Hepatocyte (in vitro differentiated cells): Measurements from ENCODE around the gene SMIM22. TPM values are rescaled to one million over a fixed set of nuclear protein-coding genes. Genes with fewer than 3 reads are reported as not detected.

ENCODE experiments used
- DNase-seq: peaks from one replicate; pipeline ENCODE4 v3.0.0-alpha.2; 2016; ENCODE audit warnings: low spot score
- H2AFZ ChIP-seq: fragments of 200-600 bp; sonication (generic); 2 replicates; pipeline ENCODE4 v1.6.0; 2016; ENCODE audit warnings: antibody characterized with exemption, mild to moderate bottlenecking
- H3K27ac ChIP-seq: fragments of 200-600 bp; sonication (generic); 2 replicates; pipeline ENCODE4 v1.5.1; 2016; ENCODE audit warnings: mild to moderate bottlenecking
- H3K27me3 ChIP-seq: fragments of 200-600 bp; sonication (generic); 2 replicates; pipeline ENCODE4 v1.6.1; 2016
- H3K36me3 ChIP-seq: fragments of 200-600 bp; sonication (generic); replicated peaks from 2 replicates; pipeline ENCODE4 v1.5.1; 2016; ENCODE audit warnings: low read depth; ENCODE audit not compliant: insufficient read depth
- H3K4me1 ChIP-seq: fragments of 200-600 bp; sonication (generic); 2 replicates; pipeline ENCODE4 v1.5.1; 2016; ENCODE audit warnings: mild to moderate bottlenecking, moderate library complexity; ENCODE audit not compliant: insufficient read depth
- H3K4me2 ChIP-seq: fragments of 200-600 bp; sonication (generic); 2 replicates; pipeline ENCODE4 v1.6.0; 2016
- H3K4me3 ChIP-seq: fragments of 200-600 bp; sonication (generic); 2 replicates; pipeline ENCODE4 v1.5.1; 2016; ENCODE audit warnings: mild to moderate bottlenecking
- H3K79me2 ChIP-seq: fragments of 200-600 bp; sonication (generic); 2 replicates; pipeline ENCODE4 v1.6.0; 2017; ENCODE audit warnings: mild to moderate bottlenecking
- H3K9me2 ChIP-seq: fragments of 200-600 bp; sonication (generic); replicated peaks from 2 replicates; pipeline ENCODE4 v1.6.0; 2017; ENCODE audit warnings: mild to moderate bottlenecking; ENCODE audit not compliant: insufficient read depth
- H3K9me3 ChIP-seq: fragments of 200-600 bp; sonication (generic); 2 replicates; pipeline ENCODE4 v1.5.1; 2016; ENCODE audit warnings: low read depth, mild to moderate bottlenecking
- H4K20me1 ChIP-seq: fragments of 200-600 bp; sonication (generic); 2 replicates; pipeline ENCODE4 v1.6.0; 2016; ENCODE audit warnings: mild to moderate bottlenecking; ENCODE audit not compliant: insufficient read depth, poor library complexity, severe bottlenecking
- CTCF ChIP-seq: fragments of 200-600 bp; sonication (generic); IDR thresholded peaks from 2 replicates; pipeline ENCODE4 v1.5.1; 2016; ENCODE audit warnings: antibody characterized with exemption, mild to moderate bottlenecking; ENCODE audit not compliant: poor library complexity
- EZH2 ChIP-seq: fragments of 200-600 bp; sonication (generic); IDR thresholded peaks from 2 replicates; pipeline ENCODE4 v1.6.1; 2016; ENCODE audit warnings: antibody characterized with exemption, mild to moderate bottlenecking, borderline replicate concordance
- EZH2phosphoT487 ChIP-seq: fragments of 200-600 bp; sonication (generic); IDR thresholded peaks from one replicate; pipeline ENCODE4 v1.6.1; 2018; ENCODE audit warnings: antibody characterized with exemption, mild to moderate bottlenecking, low read depth, moderate library complexity; ENCODE audit not compliant: unreplicated experiment, severe bottlenecking
- WGBS: methylation state at CpG from one replicate; pipeline ENCODE4 v1.1.6; 2016; ENCODE audit warnings: low lambda C conversion rate; ENCODE audit errors: missing lambda C conversion rate; 5-methylcytosine and 5-hydroxymethylcytosine counted together
- polyA plus RNA-seq: library from polyadenylated mRNA; unstranded; fragments of >200 nt; fragmentation: Nextera tagmentation; extraction: Ambion mirVana; gene quantifications from 2 replicates; pipeline ENCODE4 v1.2.1, GENCODE V29; 2016
- total RNA-seq: library from RNA; depleted of rRNA; stranded (reverse); fragments of >200 nt; gene quantifications from 2 replicates; pipeline ENCODE4 v1.2.3, GENCODE V29; 2014

SMIM22 gene
- total and polyA plus RNA-seq, 2 experiments from 2014 or later: 15.1 TPM; not detected in 1

DNA sequence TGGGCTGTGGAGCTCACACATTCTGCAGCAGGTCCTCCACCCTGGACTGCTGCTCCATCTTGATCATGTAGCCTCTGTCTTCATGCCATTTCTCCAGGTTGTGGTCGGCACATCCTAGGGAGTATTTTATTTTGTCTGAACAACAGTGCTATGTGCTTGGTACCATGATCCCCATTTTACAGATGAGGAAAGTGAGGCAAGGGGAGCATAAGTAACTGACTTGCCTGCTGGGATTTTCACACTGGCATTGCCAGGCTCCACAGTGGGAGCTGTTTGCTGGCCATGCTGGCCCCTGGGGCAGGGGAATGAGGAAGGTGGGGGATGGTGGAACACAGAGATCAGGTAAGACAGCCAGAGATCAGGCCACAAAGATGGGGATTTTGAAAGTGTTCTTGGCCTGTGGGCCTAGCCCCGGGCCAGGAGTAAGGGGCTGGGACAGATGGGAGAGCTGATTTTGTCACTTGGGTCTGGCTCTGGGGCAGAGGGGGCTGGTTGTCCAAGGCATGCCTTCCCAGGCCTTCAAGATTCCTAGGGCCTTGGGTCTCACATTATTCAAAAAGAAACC, 18.9 kb upstream of the SMIM22 start:
- Histone ChIP-seq H3K27ac (no peak overlapping the region), H3K9me3 (no peaks in the 10 kb centered on the region), H2AFZ (no peak overlapping the region), H3K4me3 (no peak overlapping the region), H3K36me3 (no peaks in the 10 kb centered on the region), H3K9me2 (no peaks in the 10 kb centered on the region), H3K27me3 (no peaks in the 10 kb centered on the region), H3K79me2 (no peaks in the 10 kb centered on the region), H4K20me1 (no peaks in the 10 kb centered on the region), H3K4me1 (no peaks in the 10 kb centered on the region), H3K4me2 (no peak overlapping the region)
- DNase-seq: no peak
- TF ChIP-seq EZH2phosphoT487: no peak
- TF ChIP-seq EZH2: no peak
- TF ChIP-seq CTCF: no peak
- WGBS: 90% methylated on average over 2 of the region's 2 CpGs

- H3K27ac ChIP-seq: no peak overlapping the region
- H3K9me3 ChIP-seq: no peaks in the 10 kb centered on the region
- TF ChIP-seq CTCF: no peak
- no peak for TF ChIP-seq EZH2
- no peak for TF ChIP-seq EZH2phosphoT487
- H3K4me1 ChIP-seq: no peaks in the 10 kb centered on the region
- H2AFZ ChIP-seq: no peak overlapping the region
- no peaks in the 10 kb centered on the region for H3K36me3 ChIP-seq
- H3K4me2 ChIP-seq: no peak overlapping the region
- no peaks in the 10 kb centered on the region for H3K27me3 ChIP-seq
- WGBS: 93% methylated on average over 17 of the region's 17 CpGs
- no peak overlapping the region for H3K4me3 ChIP-seq
- no peaks in the 10 kb centered on the region for H4K20me1 ChIP-seq
- no peaks in the 10 kb centered on the region for H3K79me2 ChIP-seq
- H3K9me2 ChIP-seq: no peaks in the 10 kb centered on the region
- no peak for DNase-seq
Measured at GRCh38 chr16:4777339-4778049, 17.7 kb upstream of the SMIM22 start.

GRCh38 chr16:4778050-4778392, 17.1 kb upstream of the SMIM22 start:
- Histone ChIP-seq H2AFZ (no peak overlapping the region), H3K4me3 (no peak overlapping the region), H4K20me1 (no peaks in the 10 kb centered on the region), H3K4me2 (no peak overlapping the region), H3K79me2 (no peaks in the 10 kb centered on the region), H3K27ac (no peak overlapping the region), H3K36me3 (no peaks in the 10 kb centered on the region), H3K27me3 (no peaks in the 10 kb centered on the region), H3K9me3 (no peaks in the 10 kb centered on the region), H3K4me1 (no peaks in the 10 kb centered on the region), H3K9me2 (no peaks in the 10 kb centered on the region)
- DNase-seq: no peak
- TF ChIP-seq CTCF (no peak), EZH2 (no peak), EZH2phosphoT487 (no peak)
- 96% methylated on average over 5 of the region's 5 CpGs for WGBS

DNA sequence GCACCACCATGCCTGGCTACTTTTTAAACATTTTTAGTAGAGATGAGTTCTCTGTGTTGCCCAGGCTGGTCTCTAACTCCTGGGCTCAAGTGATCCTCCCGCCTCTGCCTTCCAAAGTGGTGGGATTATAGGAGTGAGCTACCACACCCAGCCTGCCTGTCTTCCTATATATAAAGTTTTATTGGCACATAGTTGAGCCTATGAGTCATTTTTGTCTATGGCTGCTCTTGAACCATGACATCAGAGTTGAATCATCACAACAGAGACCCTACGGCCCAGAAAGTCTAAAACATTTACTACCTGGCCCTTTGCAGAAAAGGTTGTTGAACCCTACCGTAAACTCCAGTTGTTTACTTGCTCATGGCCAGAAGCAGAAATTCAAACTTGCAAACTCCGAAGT, 14.9 kb upstream of the SMIM22 start:
- H3K27me3 ChIP-seq: no peaks in the 10 kb centered on the region
- H3K4me3 ChIP-seq: no peak overlapping the region
- H3K79me2 ChIP-seq: no peaks in the 10 kb centered on the region
- no peak overlapping the region for H3K27ac ChIP-seq
- no peaks in the 10 kb centered on the region for H3K36me3 ChIP-seq
- no peaks in the 10 kb centered on the region for H3K4me1 ChIP-seq
- TF ChIP-seq CTCF (no peak), EZH2phosphoT487 (no peak), EZH2 (no peak)
- H2AFZ ChIP-seq: no peak overlapping the region
- H3K4me2 ChIP-seq: no peak overlapping the region
- H3K9me2 ChIP-seq: no peaks in the 10 kb centered on the region
- 74% methylated on average over 4 of the region's 4 CpGs for WGBS
- DNase-seq: no peak
- no peaks in the 10 kb centered on the region for H3K9me3 ChIP-seq
- H4K20me1 ChIP-seq: no peaks in the 10 kb centered on the region
